Measurements from ENCODE around the gene RNF187.

- no peak for TF ChIP-seq CTCF (IDR thresholded peaks at IDR 0.05)
- TF ChIP-seq MYBL2 (CRISPR knock-in tag; IDR thresholded peaks at IDR 0.05): no peak
- no peak for TF ChIP-seq ATF3 (CRISPR knock-in tag; conservative IDR thresholded peaks at IDR 0.05)
- TF ChIP-seq CREM (CRISPR knock-in tag; IDR thresholded peaks at IDR 0.05): no peak
- TF ChIP-seq MLX (CRISPR knock-in tag; IDR thresholded peaks at IDR 0.05): no peak
- no peak for TF ChIP-seq ETV6 (CRISPR knock-in tag; IDR thresholded peaks at IDR 0.05)
- no peak for TF ChIP-seq JUN (CRISPR knock-in tag; IDR thresholded peaks at IDR 0.05)
- TF ChIP-seq TCF7 (CRISPR knock-in tag; IDR thresholded peaks at IDR 0.05; ENCODE audit: low read depth): no peak
- TF ChIP-seq ATF2 (CRISPR knock-in tag; IDR thresholded peaks at IDR 0.05; ENCODE audit: borderline replicate concordance, low read depth): no peak
- TF ChIP-seq ZNF138 (CRISPR knock-in tag; conservative IDR thresholded peaks at IDR 0.05): no peak
- TF ChIP-seq USF2 (CRISPR knock-in tag; IDR thresholded peaks at IDR 0.05): no peak
- no peak for TF ChIP-seq SP1 (CRISPR knock-in tag; conservative IDR thresholded peaks at IDR 0.05)
Measured at GRCh38 chr1:228497206-228497605, 10.0 kb downstream of the RNF187 start.

Measured in WTC11 (cell line).